A549 (cell line): Measurements from ENCODE around the gene TMEM176B. TPM values are rescaled to one million over a fixed set of nuclear protein-coding genes. Genes with fewer than 3 reads are reported as not detected.

Source experiments
- ATAC-seq, 2 experiments: fragments of 200-7000 bp in 1 of 2; fragments of >200 bp in 1 of 2; cut with Nextera tagmentation in 1 of 2; cut with Tn5 transposase in 1 of 2; 3 replicates each; pipeline versions ENCODE4 v1.8.0 to v1.9.1; 2018 to 2020; ENCODE audit warnings: mild to moderate bottlenecking in 1 of 2, moderate library complexity in 1 of 2
- CTCF ChIA-PET: fragments of 300-600 bp; sonication (Branson Sonifier 250); formaldehyde crosslinking; extraction: SDS; loops from one replicate; lab custom pipeline; 2021; ENCODE audit warnings: antibody characterized with exemption, inconsistent platforms; lab: Yijun Ruan, JAX
- POLR2A ChIA-PET: fragments of 350-600 bp; formaldehyde crosslinking; extraction: SDS; loops from one replicate; lab custom pipeline; 2021; ENCODE audit warnings: antibody characterized with exemption, inconsistent platforms; lab: Yijun Ruan, JAX
- DNase-seq, 2 experiments: peaks; one replicate each; pipeline versions ENCODE4 v3.0.0 to v3.0.0-alpha.2; 2011 to 2016; ENCODE audit warnings: low read depth in 1 of 2, low spot score in 1 of 2
- FAIRE-seq: peaks from 2 replicates; lab custom pipeline; 2011; peaks lifted over from hg19 to GRCh38; lab: Jason Lieb, UNC
- H3K27ac ChIP-seq, 2 experiments: fragments of >200 bp; sonication (Bioruptor Twin); formaldehyde crosslinking; 3 replicates each; pipeline ENCODE4 v1.5.1; 2016 to 2017
- H3K4me1 ChIP-seq: fragments of >200 bp; sonication (Bioruptor Twin); formaldehyde crosslinking; 3 replicates; pipeline ENCODE4 v1.6.1; 2016
- H3K4me2 ChIP-seq: fragments of >200 bp; sonication (Bioruptor Twin); formaldehyde crosslinking; 3 replicates; pipeline ENCODE4 v1.6.1; 2016
- H3K4me3 ChIP-seq: fragments of >200 bp; sonication (Bioruptor Twin); formaldehyde crosslinking; 3 replicates; pipeline ENCODE4 v1.5.1; 2016
- H3K9me3 ChIP-seq: fragments of >200 bp; sonication (Bioruptor Twin); formaldehyde crosslinking; 3 replicates; pipeline ENCODE4 v1.6.1; 2016
- CBX8 ChIP-seq: fragments of 200-600 bp; sonication (generic); IDR thresholded peaks from 2 replicates; pipeline ENCODE4 v1.6.1; 2016
- CEBPB ChIP-seq, 2 experiments: fragments of >200 bp in 1 of 2; sonication (Bioruptor Twin) in 1 of 2; formaldehyde crosslinking in 1 of 2; IDR thresholded peaks; 2 replicates each; pipeline ENCODE4 v1.6.1; 2012 to 2016
- EHMT2 ChIP-seq: fragments of 200-600 bp; sonication (generic); IDR thresholded peaks from 2 replicates; pipeline ENCODE4 v1.6.1; 2016; ENCODE audit warnings: antibody characterized with exemption, low read depth, mild to moderate bottlenecking, moderate library complexity
- FOSB ChIP-seq: fragments of 250-450 bp; sonication (Bioruptor Pico); IDR thresholded peaks from 2 replicates; pipeline ENCODE4 v1.5.0; 2020; ENCODE audit warnings: mild to moderate bottlenecking, moderate library complexity
- HDAC2 ChIP-seq: fragments of 200-600 bp; sonication (generic); IDR thresholded peaks from 2 replicates; pipeline ENCODE4 v1.6.1; 2016
- HOXA7 ChIP-seq: fragments of 250-450 bp; sonication (Bioruptor Pico); IDR thresholded peaks from 2 replicates; pipeline ENCODE4 v1.5.0; 2020; ENCODE audit warnings: mild to moderate bottlenecking, moderate library complexity
- HOXB13 ChIP-seq: fragments of 250-450 bp; sonication (Bioruptor Pico); IDR thresholded peaks from 2 replicates; pipeline ENCODE4 v1.5.0; 2020; ENCODE audit warnings: low read depth, mild to moderate bottlenecking, moderate library complexity
- HOXB5 ChIP-seq: fragments of 250-450 bp; sonication (Bioruptor Pico); IDR thresholded peaks from 2 replicates; pipeline ENCODE4 v1.5.0; 2020; ENCODE audit warnings: mild to moderate bottlenecking, moderate library complexity
- MAZ ChIP-seq: fragments of 150-350 bp; IDR thresholded peaks from 2 replicates; pipeline ENCODE4 v1.6.1; 2014; ENCODE audit warnings: antibody characterized with exemption, low read depth, low read length, borderline replicate concordance
- NPAS2 ChIP-seq: fragments of 250-450 bp; sonication (Bioruptor Pico); IDR thresholded peaks from 2 replicates; pipeline ENCODE4 v1.8.0; 2022; ENCODE audit warnings: mild to moderate bottlenecking, moderate library complexity, borderline replicate concordance
- NR3C1 ChIP-seq: fragments of >200 bp; sonication (Bioruptor Twin); formaldehyde crosslinking; IDR thresholded peaks from 3 replicates; pipeline ENCODE4 v1.6.1; 2017
- POLR2A ChIP-seq: IDR thresholded peaks from 2 replicates; pipeline ENCODE4 v1.6.1; 2012; ENCODE audit warnings: mild to moderate bottlenecking, low read length
- POLR2AphosphoS2 ChIP-seq: conservative IDR thresholded peaks from 2 replicates; pipeline ENCODE4 v1.6.1; 2012; ENCODE audit warnings: low read length, improper control_type of control experiment, inconsistent platforms
- RARB ChIP-seq: fragments of 250-450 bp; sonication (Bioruptor Pico); IDR thresholded peaks from 2 replicates; pipeline ENCODE4 v1.8.0; 2021; ENCODE audit warnings: mild to moderate bottlenecking, moderate library complexity
- RCOR1 ChIP-seq: fragments of 150-350 bp; IDR thresholded peaks from 2 replicates; pipeline ENCODE4 v1.6.1; 2014; ENCODE audit warnings: antibody characterized with exemption, low read length, low read depth
- RNF2 ChIP-seq: fragments of 200-600 bp; sonication (generic); IDR thresholded peaks from 2 replicates; pipeline ENCODE4 v1.6.1; 2016; ENCODE audit warnings: low read depth, mild to moderate bottlenecking, antibody characterized with exemption, moderate library complexity, borderline replicate concordance
- TFCP2L1 ChIP-seq: fragments of 250-450 bp; sonication (Bioruptor Pico); IDR thresholded peaks from 2 replicates; pipeline ENCODE4 v1.5.0; 2021; ENCODE audit warnings: mild to moderate bottlenecking
- TP53 ChIP-seq: fragments of 250-450 bp; sonication (Bioruptor Pico); IDR thresholded peaks from 2 replicates; pipeline ENCODE4 v1.5.0; 2021; ENCODE audit warnings: mild to moderate bottlenecking, moderate library complexity
- WGBS: methylation state at CpG from one replicate; pipeline ENCODE4 v1.1.6; 2017; ENCODE audit errors: missing lambda C conversion rate; 5-methylcytosine and 5-hydroxymethylcytosine counted together
- polyA plus RNA-seq, 4 experiments: library from polyadenylated mRNA; depleted of rRNA in 3 of 4; stranded (reverse); fragments of >200 nt; fragmentation: RNase III in 1 of 4; extraction: RNeasy Plus Mini Kit Qiagen cat#74134 plus additional on column Dnase treatment in 1 of 4; gene quantifications; 2 replicates in 3 of 4; 3 replicates in 1 of 4; pipeline ENCODE4 v1.2.3, GENCODE V29; 2011 to 2017
- TF ChIP-seq, protein P1 (sequence below): fragments of >200 bp; sonication (Bioruptor Twin); formaldehyde crosslinking; IDR thresholded peaks from 3 replicates; pipeline ENCODE4 v1.6.1; 2016
- TF ChIP-seq, protein P2 (sequence below): IDR thresholded peaks from 2 replicates; pipeline ENCODE4 v1.6.1; 2012
- TF ChIP-seq, protein P3 (sequence below): fragments of 150-350 bp; IDR thresholded peaks from 2 replicates; pipeline ENCODE4 v1.6.1; 2014; ENCODE audit warnings: low read depth, mild to moderate bottlenecking, low read length
- TF ChIP-seq, protein P4 (sequence below): IDR thresholded peaks from 2 replicates; pipeline ENCODE4 v1.6.1; 2012; ENCODE audit warnings: low read depth, borderline replicate concordance
- TF ChIP-seq, protein P5 (sequence below): fragments of >200 bp; sonication (Bioruptor Twin); formaldehyde crosslinking; IDR thresholded peaks from 3 replicates; pipeline ENCODE4 v1.5.1; 2016
- TF ChIP-seq, protein P6 (sequence below): fragments of 450-650 bp; IDR thresholded peaks from 2 replicates; pipeline ENCODE4 v1.6.1; 2014; ENCODE audit warnings: antibody characterized with exemption
- TF ChIP-seq, protein P7 (sequence below): IDR thresholded peaks from 2 replicates; pipeline ENCODE4 v1.6.1; 2012

The TMEM176B gene
- polyA plus RNA-seq, 2 of the 4 experiments (the other 2 are of a cell fraction), result 0.10 TPM; not detected in 1

DNA sequence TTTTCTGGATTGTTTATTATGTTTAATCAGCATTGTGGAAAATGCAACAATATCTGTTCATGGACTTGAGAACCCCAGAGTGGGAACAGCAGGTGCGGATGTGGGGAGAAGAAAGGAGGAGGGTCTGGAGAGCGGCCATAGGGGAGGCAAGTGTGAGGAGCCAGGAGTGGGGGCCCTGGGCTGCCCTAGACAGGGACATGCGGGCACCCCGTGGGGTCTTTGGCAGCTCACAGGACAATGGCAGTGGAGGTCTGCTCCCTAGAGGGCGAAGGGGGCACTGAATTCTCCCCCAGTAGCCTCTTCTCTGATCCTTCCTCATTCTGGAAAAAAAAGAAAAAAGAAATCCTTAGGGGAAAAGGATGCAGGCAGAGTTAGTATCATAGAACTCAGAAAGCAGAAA is 8.9 kb downstream of the TMEM176B start:
- no peak for FAIRE-seq
- 27% methylated on average over 5 of the region's 5 CpGs for WGBS
- H3K4me2 ChIP-seq, result no peak overlapping the region
- H3K4me1 ChIP-seq, result no peaks in the 10 kb centered on the region
- TF ChIP-seq RCOR1, result no peak
- TF ChIP-seq, protein P1, sequence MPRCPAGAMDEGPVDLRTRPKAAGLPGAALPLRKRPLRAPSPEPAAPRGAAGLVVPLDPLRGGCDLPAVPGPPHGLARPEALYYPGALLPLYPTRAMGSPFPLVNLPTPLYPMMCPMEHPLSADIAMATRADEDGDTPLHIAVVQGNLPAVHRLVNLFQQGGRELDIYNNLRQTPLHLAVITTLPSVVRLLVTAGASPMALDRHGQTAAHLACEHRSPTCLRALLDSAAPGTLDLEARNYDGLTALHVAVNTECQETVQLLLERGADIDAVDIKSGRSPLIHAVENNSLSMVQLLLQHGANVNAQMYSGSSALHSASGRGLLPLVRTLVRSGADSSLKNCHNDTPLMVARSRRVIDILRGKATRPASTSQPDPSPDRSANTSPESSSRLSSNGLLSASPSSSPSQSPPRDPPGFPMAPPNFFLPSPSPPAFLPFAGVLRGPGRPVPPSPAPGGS, result no peak
- TF ChIP-seq FOSB (CRISPR knock-in tag), result no peak
- TF ChIP-seq HOXB13 (CRISPR knock-in tag), result no peak
- TF ChIP-seq, protein P2, sequence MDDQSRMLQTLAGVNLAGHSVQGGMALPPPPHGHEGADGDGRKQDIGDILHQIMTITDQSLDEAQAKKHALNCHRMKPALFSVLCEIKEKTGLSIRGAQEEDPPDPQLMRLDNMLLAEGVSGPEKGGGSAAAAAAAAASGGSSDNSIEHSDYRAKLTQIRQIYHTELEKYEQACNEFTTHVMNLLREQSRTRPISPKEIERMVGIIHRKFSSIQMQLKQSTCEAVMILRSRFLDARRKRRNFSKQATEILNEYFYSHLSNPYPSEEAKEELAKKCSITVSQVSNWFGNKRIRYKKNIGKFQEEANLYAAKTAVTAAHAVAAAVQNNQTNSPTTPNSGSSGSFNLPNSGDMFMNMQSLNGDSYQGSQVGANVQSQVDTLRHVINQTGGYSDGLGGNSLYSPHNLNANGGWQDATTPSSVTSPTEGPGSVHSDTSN, result no peak
- TF ChIP-seq MAZ, result no peak
- TF ChIP-seq, protein P3, sequence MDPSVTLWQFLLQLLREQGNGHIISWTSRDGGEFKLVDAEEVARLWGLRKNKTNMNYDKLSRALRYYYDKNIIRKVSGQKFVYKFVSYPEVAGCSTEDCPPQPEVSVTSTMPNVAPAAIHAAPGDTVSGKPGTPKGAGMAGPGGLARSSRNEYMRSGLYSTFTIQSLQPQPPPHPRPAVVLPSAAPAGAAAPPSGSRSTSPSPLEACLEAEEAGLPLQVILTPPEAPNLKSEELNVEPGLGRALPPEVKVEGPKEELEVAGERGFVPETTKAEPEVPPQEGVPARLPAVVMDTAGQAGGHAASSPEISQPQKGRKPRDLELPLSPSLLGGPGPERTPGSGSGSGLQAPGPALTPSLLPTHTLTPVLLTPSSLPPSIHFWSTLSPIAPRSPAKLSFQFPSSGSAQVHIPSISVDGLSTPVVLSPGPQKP, result no peak
- TF ChIP-seq TP53 (CRISPR knock-in tag), result no peak
- TF ChIP-seq, protein P4, sequence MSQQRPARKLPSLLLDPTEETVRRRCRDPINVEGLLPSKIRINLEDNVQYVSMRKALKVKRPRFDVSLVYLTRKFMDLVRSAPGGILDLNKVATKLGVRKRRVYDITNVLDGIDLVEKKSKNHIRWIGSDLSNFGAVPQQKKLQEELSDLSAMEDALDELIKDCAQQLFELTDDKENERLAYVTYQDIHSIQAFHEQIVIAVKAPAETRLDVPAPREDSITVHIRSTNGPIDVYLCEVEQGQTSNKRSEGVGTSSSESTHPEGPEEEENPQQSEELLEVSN, result no peak
- TF ChIP-seq HOXA7 (CRISPR knock-in tag), result no peak
- no peak for TF ChIP-seq HDAC2
- TF ChIP-seq EHMT2, result no peak
- TF ChIP-seq TFCP2L1, result no peak
- TF ChIP-seq CEBPB (IDR thresholded peaks at IDR 0.05), result no peak
- TF ChIP-seq HOXB5 (CRISPR knock-in tag), result no peak
- TF ChIP-seq, protein P5, sequence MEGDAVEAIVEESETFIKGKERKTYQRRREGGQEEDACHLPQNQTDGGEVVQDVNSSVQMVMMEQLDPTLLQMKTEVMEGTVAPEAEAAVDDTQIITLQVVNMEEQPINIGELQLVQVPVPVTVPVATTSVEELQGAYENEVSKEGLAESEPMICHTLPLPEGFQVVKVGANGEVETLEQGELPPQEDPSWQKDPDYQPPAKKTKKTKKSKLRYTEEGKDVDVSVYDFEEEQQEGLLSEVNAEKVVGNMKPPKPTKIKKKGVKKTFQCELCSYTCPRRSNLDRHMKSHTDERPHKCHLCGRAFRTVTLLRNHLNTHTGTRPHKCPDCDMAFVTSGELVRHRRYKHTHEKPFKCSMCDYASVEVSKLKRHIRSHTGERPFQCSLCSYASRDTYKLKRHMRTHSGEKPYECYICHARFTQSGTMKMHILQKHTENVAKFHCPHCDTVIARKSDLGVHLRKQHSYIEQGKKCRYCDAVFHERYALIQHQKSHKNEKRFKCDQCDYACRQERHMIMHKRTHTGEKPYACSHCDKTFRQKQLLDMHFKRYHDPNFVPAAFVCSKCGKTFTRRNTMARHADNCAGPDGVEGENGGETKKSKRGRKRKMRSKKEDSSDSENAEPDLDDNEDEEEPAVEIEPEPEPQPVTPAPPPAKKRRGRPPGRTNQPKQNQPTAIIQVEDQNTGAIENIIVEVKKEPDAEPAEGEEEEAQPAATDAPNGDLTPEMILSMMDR, result no peak
- no peak for TF ChIP-seq POLR2A
- TF ChIP-seq, protein P6, sequence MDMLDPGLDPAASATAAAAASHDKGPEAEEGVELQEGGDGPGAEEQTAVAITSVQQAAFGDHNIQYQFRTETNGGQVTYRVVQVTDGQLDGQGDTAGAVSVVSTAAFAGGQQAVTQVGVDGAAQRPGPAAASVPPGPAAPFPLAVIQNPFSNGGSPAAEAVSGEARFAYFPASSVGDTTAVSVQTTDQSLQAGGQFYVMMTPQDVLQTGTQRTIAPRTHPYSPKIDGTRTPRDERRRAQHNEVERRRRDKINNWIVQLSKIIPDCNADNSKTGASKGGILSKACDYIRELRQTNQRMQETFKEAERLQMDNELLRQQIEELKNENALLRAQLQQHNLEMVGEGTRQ, result no peak
- TF ChIP-seq RARB (CRISPR knock-in tag), result no peak
- TF ChIP-seq, protein P7, sequence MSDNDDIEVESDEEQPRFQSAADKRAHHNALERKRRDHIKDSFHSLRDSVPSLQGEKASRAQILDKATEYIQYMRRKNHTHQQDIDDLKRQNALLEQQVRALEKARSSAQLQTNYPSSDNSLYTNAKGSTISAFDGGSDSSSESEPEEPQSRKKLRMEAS, result no peak
- ATAC-seq, result no peak
- no peak overlapping the region for H3K4me3 ChIP-seq
- POLR2A ChIA-PET, result no interaction called here
- DNase-seq, result no peak
- CTCF ChIA-PET, result no interaction called here
- no peak overlapping the region for H3K27ac ChIP-seq
- no peaks in the 10 kb centered on the region for H3K9me3 ChIP-seq

DNA sequence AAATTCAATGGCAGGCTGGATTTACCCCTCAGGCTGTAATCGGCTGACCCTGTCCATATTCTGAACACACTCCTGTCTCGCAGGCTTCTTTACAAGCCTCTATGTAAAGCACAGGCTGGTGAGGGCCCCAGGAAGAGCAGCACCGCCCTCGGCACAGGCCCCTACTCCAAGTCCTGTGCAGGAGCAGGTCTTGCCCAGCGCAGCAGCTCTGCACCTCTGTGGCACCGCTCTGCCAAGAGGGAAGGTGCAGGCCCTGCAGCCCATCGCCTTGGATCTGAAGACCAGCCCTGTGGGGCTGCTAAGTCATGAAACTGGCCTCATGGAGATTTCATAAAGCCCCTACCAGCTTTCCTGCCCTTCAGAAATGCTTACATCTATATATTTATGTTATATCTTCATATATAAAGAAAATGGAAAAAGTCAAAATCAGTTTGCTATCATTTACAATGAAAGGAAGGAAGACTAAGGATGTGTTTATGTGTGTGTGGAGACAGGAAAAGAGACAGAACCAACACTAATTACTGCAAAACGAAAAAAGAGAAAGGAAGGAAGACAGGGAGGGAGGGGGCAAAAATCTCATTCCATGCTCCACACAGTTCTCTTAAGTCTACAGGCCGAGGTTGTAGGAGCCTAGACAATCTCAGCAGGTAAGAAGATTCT is 9.6 kb downstream of the TMEM176B start:
- no peak overlapping the region for H3K4me2 ChIP-seq
- POLR2A ChIA-PET, result no interaction called here
- no peak overlapping the region for H3K27ac ChIP-seq
- no peaks in the 10 kb centered on the region for H3K9me3 ChIP-seq
- no peak overlapping the region for H3K4me3 ChIP-seq
- CTCF ChIA-PET, result no interaction called here
- FAIRE-seq, result no peak
- no peak for DNase-seq
- no peaks in the 10 kb centered on the region for H3K4me1 ChIP-seq
- WGBS, result 29% methylated on average over 9 of the region's 9 CpGs
- no peak for ATAC-seq
- TF ChIP-seq NPAS2 (CRISPR knock-in tag) (no peak), POLR2AphosphoS2 (no peak), RNF2 (no peak), TP53 (CRISPR knock-in tag) (no peak), CBX8 (no peak), FOSB (CRISPR knock-in tag) (no peak), CEBPB (IDR thresholded peaks at IDR 0.05) (no peak), NR3C1 (no peak), RCOR1 (no peak)
- TF ChIP-seq, protein P5, result no peak
- TF ChIP-seq, protein P3, result no peak
- TF ChIP-seq, protein P4, result no peak
